Stimulated activated CD4-positive, alpha-beta T cell treated with anti-CD3 and anti-CD28 coated beads, Interleukin-12 subunit alpha, Interleukin-12 subunit beta, amount 100 ng/mL, for 48 hours (primary cell): ENCODE measurements around the gene BAG3.

Source experiments
- DNase-seq, 3 donors: peaks; one replicate each; pipeline ENCODE4 v3.0.0-alpha.2; 2020; ENCODE audit warnings: low read depth in 2 of 3, low spot score in 1 of 3

Gene BAG3

GRCh38 chr10:119725828-119726675 is 74.9 kb downstream of the BAG3 start, which contains the start of gene INPP5F:
INPP5F (plus strand) TSS chr10:119726050; CDS start chr10:119726263, 213 bp downstream.
- DNase-seq = peak; percentile 99 to 100 (median 99)

GRCh38 chr10:119726676-119727261 is 75.6 kb downstream of the BAG3 start:
- no peak for DNase-seq
